ENCODE measurements around the gene UST. TPM values are rescaled to one million over a fixed set of nuclear protein-coding genes. Genes with fewer than 3 reads are reported as not detected.

Gene UST
- total RNA-seq, 1 experiment from 2014 or later = 6.1 TPM

DNA sequence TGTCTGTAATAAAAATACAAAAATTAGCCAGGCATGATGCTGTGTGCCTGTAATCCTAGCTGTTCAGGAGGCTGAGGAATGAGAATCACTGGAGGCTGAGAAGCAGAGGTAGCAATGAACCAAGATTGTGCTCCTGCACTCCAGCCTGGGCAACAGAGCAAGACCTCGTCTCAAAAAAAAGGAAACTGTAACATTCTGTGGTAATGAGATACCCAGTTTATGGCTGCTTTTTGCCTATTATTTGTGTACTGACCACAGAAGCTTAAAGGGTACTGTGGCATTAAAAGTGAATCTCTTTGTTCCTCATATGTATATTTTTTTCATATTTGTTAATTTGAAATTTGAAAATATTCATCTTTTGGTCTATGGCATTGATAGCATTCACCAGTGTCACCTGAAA, 185.4 kb downstream of the UST start:
- Histone ChIP-seq H3K4me3 (replicated peaks in 1 of 2; ENCODE audit: low read depth in 1 of 2, low read length in 2 of 2) (no peak overlapping the region), H3K27ac (ENCODE audit: low read depth, low read length) (no peak overlapping the region), H3K4me2 (ENCODE audit: low read length) (no peak overlapping the region), H3K4me1 (ENCODE audit: control insufficient read depth in 1 of 2, insufficient read depth in 2 of 2, low read length in 2 of 2) (no peaks in the 10 kb centered on the region), H3K9ac (ENCODE audit: low read length) (no peak overlapping the region), H3K9me2 (ENCODE audit: insufficient read depth) (no peaks in the 10 kb centered on the region; the same call in 1 of the 2 replicates), H4K20me1 (ENCODE audit: insufficient read depth) (no peaks in the 10 kb centered on the region), H2AFZ (ENCODE audit: low read depth, low read length, poor library complexity, severe bottlenecking) (no peak overlapping the region), H3K36me3 (ENCODE audit: control insufficient read depth in 1 of 2, insufficient read depth in 2 of 2, low read length in 2 of 2) (no peaks in the 10 kb centered on the region), H3K9me3 (ENCODE audit: control insufficient read depth in 1 of 2, insufficient read depth in 1 of 2, low read depth in 1 of 2, low read length in 2 of 2) (no peaks in the 10 kb centered on the region), H3K27me3 (ENCODE audit: insufficient read depth, low read length) (no peaks in the 10 kb centered on the region), H3K79me2 (ENCODE audit: insufficient read depth, low read length) (no peaks in the 10 kb centered on the region)
- ChIA-PET POLR2A (no interaction called here), CTCF (no interaction called here), RAD21 (ENCODE audit: low non-redundant PET in 1 of 2, low total read pairs in 2 of 2, uncharacterized antibody in 2 of 2, unreplicated experiment in 2 of 2) (no interaction called here)
- DNase-seq (ENCODE audit: low read depth, low spot score) (no peak), ATAC-seq (no peak)
- TF ChIP-seq EGR1 (IDR thresholded peaks at IDR 0.05; ENCODE audit: low read depth) (no peak), EZH2phosphoT487 (IDR thresholded peaks at IDR 0.05; ENCODE audit: borderline replicate concordance) (no peak), YY1 (IDR thresholded peaks at IDR 0.05; ENCODE audit: extremely low read depth, insufficient replicate concordance, low read depth, low read length) (no peak), CBX3 (IDR thresholded peaks at IDR 0.05; ENCODE audit: low read depth) (no peak)
- TF ChIP-seq, protein P1, sequence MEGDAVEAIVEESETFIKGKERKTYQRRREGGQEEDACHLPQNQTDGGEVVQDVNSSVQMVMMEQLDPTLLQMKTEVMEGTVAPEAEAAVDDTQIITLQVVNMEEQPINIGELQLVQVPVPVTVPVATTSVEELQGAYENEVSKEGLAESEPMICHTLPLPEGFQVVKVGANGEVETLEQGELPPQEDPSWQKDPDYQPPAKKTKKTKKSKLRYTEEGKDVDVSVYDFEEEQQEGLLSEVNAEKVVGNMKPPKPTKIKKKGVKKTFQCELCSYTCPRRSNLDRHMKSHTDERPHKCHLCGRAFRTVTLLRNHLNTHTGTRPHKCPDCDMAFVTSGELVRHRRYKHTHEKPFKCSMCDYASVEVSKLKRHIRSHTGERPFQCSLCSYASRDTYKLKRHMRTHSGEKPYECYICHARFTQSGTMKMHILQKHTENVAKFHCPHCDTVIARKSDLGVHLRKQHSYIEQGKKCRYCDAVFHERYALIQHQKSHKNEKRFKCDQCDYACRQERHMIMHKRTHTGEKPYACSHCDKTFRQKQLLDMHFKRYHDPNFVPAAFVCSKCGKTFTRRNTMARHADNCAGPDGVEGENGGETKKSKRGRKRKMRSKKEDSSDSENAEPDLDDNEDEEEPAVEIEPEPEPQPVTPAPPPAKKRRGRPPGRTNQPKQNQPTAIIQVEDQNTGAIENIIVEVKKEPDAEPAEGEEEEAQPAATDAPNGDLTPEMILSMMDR (IDR thresholded peaks at IDR 0.05 in 2 of 3, conservative IDR thresholded peaks at IDR 0.05 in 1 of 3; ENCODE audit: borderline replicate concordance in 1 of 3, insufficient read depth in 1 of 3, low read depth in 2 of 3, low read length in 2 of 3) = no peak
- TF ChIP-seq, protein P2, sequence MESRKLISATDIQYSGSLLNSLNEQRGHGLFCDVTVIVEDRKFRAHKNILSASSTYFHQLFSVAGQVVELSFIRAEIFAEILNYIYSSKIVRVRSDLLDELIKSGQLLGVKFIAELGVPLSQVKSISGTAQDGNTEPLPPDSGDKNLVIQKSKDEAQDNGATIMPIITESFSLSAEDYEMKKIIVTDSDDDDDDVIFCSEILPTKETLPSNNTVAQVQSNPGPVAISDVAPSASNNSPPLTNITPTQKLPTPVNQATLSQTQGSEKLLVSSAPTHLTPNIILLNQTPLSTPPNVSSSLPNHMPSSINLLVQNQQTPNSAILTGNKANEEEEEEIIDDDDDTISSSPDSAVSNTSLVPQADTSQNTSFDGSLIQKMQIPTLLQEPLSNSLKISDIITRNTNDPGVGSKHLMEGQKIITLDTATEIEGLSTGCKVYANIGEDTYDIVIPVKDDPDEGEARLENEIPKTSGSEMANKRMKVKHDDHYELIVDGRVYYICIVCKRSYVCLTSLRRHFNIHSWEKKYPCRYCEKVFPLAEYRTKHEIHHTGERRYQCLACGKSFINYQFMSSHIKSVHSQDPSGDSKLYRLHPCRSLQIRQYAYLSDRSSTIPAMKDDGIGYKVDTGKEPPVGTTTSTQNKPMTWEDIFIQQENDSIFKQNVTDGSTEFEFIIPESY (IDR thresholded peaks at IDR 0.05; ENCODE audit: extremely low read depth, insufficient replicate concordance, low read length) = no peak
- no TSS peak for BruUV-seq (replicated peaks)
- intact Hi-C loops (cut with micrococcal nuclease) = no loop called here
